ENCODE measurements around the gene MRPS5.
"Not testable (repeated sequence)": the region's sequence is repeated elsewhere in the genome, so short reads cannot be mapped to it uniquely, and the experiment has no call there.

Gene MRPS5

GRCh38 chr2:95121407-95122196 lies at the start of gene MRPS5:
Gene MRPS5, minus strand, starts transcription at chr2:95121808. Its CDS starts 17 bp downstream, at chr2:95121791.
- DNase-seq: peak; percentile 67

- DNase-seq: no peak
Measured at GRCh38 chr2:95166065-95166763, 44.6 kb upstream of the MRPS5 start.

GRCh38 chr2:95165371-95166064 lies 43.9 kb upstream of the MRPS5 start, which contains the start of gene ZNF2:
Gene ZNF2, plus strand, starts transcription at chr2:95165809. Its CDS starts 10,418 bp downstream, at chr2:95176227.
- peak; percentile 95 for DNase-seq

GRCh38 chr2:95165030-95165370 lies 43.4 kb upstream of the MRPS5 start:
- no peak for DNase-seq

DNA sequence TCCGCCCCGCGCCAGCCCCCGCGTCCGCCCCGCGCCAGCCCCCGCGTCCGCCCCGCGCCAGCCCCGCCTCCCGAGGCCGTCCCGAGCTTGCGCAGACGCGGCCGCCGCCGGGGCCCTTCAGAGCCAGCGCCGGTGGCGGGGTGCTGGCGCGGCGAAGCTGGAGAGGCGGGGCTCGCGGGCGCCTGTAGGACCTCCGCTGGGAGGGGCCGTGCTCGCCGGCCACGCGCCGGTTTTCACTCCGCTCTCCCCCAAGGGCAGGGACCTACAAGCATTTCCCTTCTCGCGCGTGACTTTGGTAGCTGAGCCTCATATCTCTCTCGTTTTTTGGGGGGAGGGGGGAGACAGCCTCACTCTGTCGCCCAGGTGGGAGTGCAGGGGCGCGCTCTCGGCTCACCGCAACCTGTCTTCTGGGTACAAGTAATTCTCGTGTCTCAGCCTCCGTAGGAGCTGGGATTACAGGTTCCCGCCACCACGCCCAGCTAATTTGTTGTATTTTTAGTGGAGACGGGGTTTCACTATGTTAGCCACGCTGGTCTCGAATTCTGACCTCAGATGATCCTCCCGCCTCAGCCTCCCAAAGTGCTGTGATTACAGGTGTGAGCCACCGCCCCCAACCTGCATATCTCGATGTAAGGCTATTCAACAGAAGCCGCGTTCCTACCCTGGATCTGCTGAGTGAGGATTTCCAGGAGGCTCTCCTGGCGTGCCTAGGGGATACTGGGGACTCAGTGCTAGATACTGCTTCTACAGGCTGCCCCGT lies 38.3 kb upstream of the MRPS5 start, which contains the start of gene ZNF514:
TSS of gene ZNF514 (minus strand) at position 159 of the 760 bp plus-strand sequence. CDS start 6,595 bp downstream, outside the sequence.
- peak; percentile 40 for DNase-seq

DNA sequence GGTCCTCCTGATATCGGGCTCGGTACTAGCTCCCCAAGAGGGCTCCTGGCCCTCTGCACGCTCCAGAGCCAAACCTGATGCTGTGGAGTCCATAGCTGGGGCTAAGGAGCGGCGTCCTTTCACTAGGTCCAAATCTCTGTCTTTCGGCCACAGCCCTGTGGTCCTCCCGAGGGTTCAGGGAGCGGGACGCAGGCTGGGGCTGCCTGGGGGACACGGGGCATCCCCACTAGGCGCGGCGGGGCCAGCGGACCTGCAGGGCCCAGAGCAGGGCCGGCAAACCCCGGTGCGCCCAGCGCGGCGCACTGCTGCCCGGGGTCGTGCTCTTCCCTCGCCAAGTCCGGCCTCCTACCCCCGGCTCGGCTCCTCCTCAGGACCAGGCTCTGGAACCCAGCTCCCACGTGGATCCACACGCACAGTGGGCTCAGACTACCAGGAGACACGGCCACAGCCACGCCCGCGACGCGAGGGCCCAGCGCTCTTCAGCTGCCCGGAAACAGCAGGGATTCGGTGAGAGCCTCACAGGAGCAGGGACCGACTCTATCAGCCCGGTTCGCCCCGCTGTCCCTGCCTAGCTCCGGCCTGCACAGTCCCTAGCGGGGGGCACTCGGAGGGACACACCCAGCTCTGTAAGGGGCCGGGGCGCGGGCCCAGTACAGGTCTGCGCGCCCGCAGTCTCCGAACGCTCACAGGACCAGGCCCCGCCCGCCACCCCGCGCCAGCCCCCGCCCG lies 37.4 kb upstream of the MRPS5 start:
- DNase-seq: peak; percentile 2

- no peak for DNase-seq
Measured at GRCh38 chr2:95158441-95158840, 36.8 kb upstream of the MRPS5 start.

DNA sequence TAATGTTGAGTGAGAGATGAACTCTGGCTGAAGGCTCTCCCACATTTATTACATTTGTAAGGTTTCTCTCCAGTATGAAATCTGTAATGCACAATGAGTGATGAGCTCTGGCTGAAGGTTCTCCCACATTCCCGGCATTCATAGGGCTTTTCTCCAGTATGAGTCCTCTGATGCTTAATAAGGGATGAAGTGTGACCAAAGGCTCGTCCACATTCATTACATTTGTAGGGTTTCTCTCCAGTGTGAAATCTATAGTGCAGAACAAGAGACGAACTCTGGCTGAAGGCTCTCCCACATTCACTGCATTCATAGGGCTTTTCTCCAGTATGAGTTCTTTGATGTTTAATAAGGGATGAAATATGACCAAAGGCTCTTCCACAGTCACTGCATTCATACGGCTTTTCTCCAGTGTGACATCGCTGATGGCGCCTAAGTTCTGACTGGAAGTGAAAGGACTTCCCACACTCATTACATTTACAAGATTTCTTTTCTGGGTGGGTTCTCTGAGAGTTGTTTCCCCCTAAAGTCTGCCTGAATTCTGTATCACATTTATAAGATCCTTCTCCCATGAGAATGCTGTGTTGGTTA lies 27.9 kb upstream of the MRPS5 start:
- DNase-seq: no peak

GRCh38 chr2:95143838-95144237 lies 22.2 kb upstream of the MRPS5 start:
- no peak for DNase-seq

DNA sequence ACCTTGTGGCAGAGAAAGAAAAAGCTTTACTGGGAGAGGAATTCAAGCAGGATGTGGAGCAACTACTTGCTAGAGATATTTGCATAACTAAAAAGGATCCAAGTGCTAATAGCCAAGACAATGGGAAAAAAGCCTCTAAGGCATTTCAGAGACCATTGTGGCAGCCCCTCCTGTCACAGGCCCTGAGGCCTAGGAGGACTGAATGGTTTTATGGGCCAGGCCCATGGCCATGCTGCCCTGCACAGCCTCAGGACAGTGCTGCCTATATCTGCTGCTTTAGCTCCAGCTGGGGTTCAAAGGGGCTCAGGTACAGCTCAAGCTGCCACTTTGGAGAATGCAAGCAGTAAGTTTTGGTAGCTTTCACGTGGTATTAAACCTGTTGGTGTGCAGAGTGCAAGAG lies 17.1 kb upstream of the MRPS5 start:
- no peak for DNase-seq

- DNase-seq: no peak
Measured at GRCh38 chr2:95122197-95122551, 566 bp upstream of the MRPS5 start.

DNA sequence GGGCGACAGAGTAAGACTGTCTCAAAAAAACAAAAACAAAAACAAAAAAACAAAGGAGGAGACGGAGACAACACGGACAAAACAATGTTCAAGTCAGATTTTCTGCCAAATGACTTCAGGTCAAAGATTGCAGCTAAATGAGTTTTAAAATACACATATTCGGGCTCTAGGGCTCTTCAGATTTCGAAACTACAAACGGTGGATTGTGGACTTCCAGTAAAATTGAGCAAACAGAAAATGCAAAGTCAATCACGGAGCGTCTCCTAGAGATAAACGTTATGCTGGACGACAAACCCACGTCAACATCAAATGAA lies 558 bp downstream of the MRPS5 start:
- no peak for DNase-seq

- peak; percentile 61 for DNase-seq
Measured at GRCh38 chr2:95115418-95115817, 6.2 kb downstream of the MRPS5 start.

GRCh38 chr2:95113464-95113863 lies 8.1 kb downstream of the MRPS5 start:
- DNase-seq: no peak

- no peak for DNase-seq
Measured at GRCh38 chr2:95110395-95110794, 11.2 kb downstream of the MRPS5 start.

DNA sequence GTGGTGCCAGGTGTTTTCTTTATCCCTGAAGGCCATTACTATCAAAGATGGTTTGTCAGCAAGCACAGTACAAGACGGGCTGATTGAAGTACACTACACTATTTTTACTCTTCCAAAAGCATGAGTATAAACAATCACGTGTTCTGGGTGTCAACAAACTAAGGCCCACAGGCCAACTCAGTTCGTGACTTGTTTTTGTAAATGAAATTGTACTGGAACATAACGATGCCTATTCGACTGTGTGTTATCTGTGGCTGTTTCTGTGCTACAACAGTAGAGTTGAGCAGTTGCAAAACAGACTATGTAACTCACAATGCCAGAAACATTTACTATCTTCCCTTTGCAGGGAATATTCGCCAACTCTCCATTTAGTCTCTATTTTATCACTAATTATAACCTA lies 12.3 kb downstream of the MRPS5 start:
- no peak for DNase-seq

GRCh38 chr2:95106081-95106480 lies 15.5 kb downstream of the MRPS5 start:
- DNase-seq: no peak

DNA sequence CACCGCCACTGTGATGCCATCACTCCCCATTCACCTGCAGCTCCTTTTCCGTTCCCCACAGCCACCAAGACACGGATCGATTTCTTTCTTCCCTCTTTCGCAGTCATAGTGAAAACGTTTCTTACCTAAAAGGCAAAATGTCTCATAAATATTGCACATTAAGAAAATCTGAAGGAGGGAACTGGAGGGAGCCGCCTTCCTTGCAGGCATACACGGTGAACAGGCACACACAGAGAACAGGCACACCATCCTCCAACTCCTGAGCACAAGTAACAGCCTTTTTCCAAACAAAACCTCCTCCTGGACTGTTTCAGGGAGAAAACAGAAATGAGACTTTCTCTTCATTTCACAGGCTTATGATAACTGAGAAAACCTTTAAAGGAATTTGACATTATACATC lies 17.0 kb downstream of the MRPS5 start:
- DNase-seq: no peak

DNA sequence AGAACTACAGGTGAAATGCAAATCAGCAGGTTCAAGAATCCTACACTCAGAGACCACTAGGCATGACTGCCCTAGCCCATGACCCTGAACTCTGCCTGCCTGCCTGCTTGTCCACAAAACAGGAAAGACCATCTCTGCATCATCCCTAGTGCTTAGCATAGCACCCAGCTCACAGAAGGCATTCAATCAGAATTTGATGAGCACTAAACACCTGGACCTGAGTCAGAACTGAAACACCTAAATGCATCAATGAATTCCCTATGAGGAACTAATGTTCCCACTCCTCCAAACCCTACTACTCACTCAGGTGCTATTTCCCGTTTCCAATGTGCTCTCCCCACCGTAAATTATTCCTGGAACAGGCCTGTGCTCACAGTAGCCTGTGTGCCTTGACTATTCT lies 21.7 kb downstream of the MRPS5 start:
- no peak for DNase-seq

DNA sequence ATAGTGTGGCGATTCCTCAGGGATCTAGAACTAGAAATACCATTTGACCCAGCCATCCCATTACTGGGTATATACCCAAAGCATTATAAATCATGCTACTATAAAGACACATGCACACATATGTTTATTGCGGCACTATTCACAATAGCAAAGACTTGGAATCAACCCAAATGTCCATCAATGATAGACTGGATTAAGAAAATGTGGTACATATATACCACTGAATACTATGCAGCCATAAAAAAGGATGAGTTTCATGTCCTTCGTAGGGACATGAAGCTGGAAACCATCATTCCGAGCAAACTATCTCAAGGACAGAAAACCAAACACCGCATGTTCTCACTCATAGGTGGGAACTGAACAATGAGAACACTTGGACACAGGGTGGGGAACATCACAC lies 23.3 kb downstream of the MRPS5 start:
- DNase-seq: not testable (repeated sequence)

DNA sequence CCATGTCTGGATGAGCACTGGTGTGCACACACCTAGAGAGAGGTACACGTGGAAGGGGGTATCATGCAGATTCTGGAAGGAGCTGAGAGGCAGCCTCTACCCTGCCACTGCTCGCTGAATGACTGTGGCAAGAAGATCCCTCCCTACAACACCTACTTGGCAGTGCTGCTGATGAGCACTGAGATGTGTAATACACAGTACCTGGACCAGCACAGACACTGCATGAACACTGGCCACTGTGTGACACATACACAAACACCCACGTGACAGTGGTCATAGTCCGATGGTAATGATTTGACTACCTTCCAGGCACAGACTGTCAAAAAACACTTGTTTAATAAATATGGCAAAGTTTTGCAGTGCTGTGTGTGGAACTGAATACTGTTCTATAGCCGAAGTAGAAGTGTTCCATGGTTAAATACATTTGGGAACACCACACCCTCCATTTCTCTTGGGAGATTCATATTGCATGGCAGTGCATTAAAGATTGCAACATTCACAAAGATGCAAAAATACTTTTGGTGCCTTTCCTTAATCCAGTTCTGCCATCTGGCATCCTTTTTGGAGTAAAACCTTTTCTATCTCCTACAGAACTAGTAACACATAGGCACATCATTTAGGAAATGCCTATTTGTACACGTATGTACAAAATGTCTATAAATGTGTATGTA lies 29.6 kb downstream of the MRPS5 start:
- no peak for DNase-seq
